Trophoblast cell (in vitro differentiated cells and primary cell): ENCODE data around the gene ZRSR2.
A peak's percentile ranks its signal among the peaks of the same experiment; 100 is the strongest.

Experiments
- DNase-seq, 2 donors: peaks; one replicate each; pipeline ENCODE4 v3.0.0-alpha.2; 2016
- H2AFZ ChIP-seq: 2 replicates; pipeline ENCODE4 v1.6.1; 2013; ENCODE audit warnings: low read length, moderate library complexity, mild to moderate bottlenecking; ENCODE audit not compliant: insufficient read depth, poor library complexity
- H2AK5ac ChIP-seq: 2 replicates; pipeline ENCODE4 v1.6.1; 2013; ENCODE audit warnings: mild to moderate bottlenecking, low read length
- H2BK120ac ChIP-seq: 2 replicates; pipeline ENCODE4 v1.6.1; 2013; ENCODE audit warnings: low read length, mild to moderate bottlenecking, moderate library complexity; ENCODE audit not compliant: insufficient read depth, poor library complexity
- H2BK12ac ChIP-seq: 2 replicates; pipeline ENCODE4 v1.6.1; 2013; ENCODE audit warnings: mild to moderate bottlenecking, low read length, moderate library complexity
- H2BK5ac ChIP-seq: 2 replicates; pipeline ENCODE4 v1.6.1; 2013; ENCODE audit warnings: low read length, low read depth, moderate library complexity, mild to moderate bottlenecking; ENCODE audit not compliant: poor library complexity
- H3K14ac ChIP-seq: 2 replicates; pipeline ENCODE4 v1.6.1; 2013; ENCODE audit warnings: mild to moderate bottlenecking, low read length
- H3K18ac ChIP-seq: 2 replicates; pipeline ENCODE4 v1.6.1; 2013; ENCODE audit warnings: mild to moderate bottlenecking, low read length
- H3K23ac ChIP-seq: 2 replicates; pipeline ENCODE4 v1.6.1; 2013; ENCODE audit warnings: low read length
- H3K27ac ChIP-seq: 2 replicates; pipeline ENCODE4 v1.5.1; 2013; ENCODE audit warnings: low read depth, mild to moderate bottlenecking, inconsistent platforms, low read length, moderate library complexity
- H3K27me3 ChIP-seq: 2 replicates; pipeline ENCODE4 v1.6.1; 2013; ENCODE audit warnings: inconsistent platforms, mild to moderate bottlenecking, low read length, moderate library complexity; ENCODE audit not compliant: insufficient read depth
- H3K36me3 ChIP-seq, 2 experiments: 1 replicate in 1 of 2; 2 replicates in 1 of 2; pipeline ENCODE4 v1.6.1; 2013; ENCODE audit warnings: low read length in 2 of 2, mild to moderate bottlenecking in 2 of 2, moderate library complexity in 1 of 2; ENCODE audit not compliant: insufficient read depth in 2 of 2, control insufficient read depth in 1 of 2
- H3K4ac ChIP-seq: 2 replicates; pipeline ENCODE4 v1.6.1; 2013; ENCODE audit warnings: low read depth, mild to moderate bottlenecking, low read length, moderate library complexity
- H3K4me1 ChIP-seq, 2 experiments: 1 replicate in 1 of 2; 2 replicates in 1 of 2; pipeline ENCODE4 v1.6.1; 2013; ENCODE audit warnings: low read length in 2 of 2, mild to moderate bottlenecking in 2 of 2, moderate library complexity in 1 of 2; ENCODE audit not compliant: insufficient read depth in 2 of 2, control insufficient read depth in 1 of 2
- H3K4me2 ChIP-seq: 2 replicates; pipeline ENCODE4 v1.6.1; 2013; ENCODE audit warnings: inconsistent platforms, mild to moderate bottlenecking, low read length, moderate library complexity
- H3K4me3 ChIP-seq: 2 replicates; pipeline ENCODE4 v1.5.1; 2013; ENCODE audit warnings: mild to moderate bottlenecking, low read depth, low read length, inconsistent platforms
- H3K79me1 ChIP-seq: one replicate; pipeline ENCODE4 v1.6.1; 2013; ENCODE audit warnings: low read length
- H3K79me2 ChIP-seq: 2 replicates; pipeline ENCODE4 v1.6.1; 2013; ENCODE audit warnings: low read length, mild to moderate bottlenecking; ENCODE audit not compliant: control insufficient read depth, insufficient read depth, poor library complexity
- H3K9ac ChIP-seq: 2 replicates; pipeline ENCODE4 v1.6.1; 2013; ENCODE audit warnings: mild to moderate bottlenecking, low read length
- H3K9me3 ChIP-seq: 2 replicates; pipeline ENCODE4 v1.6.1; 2013; ENCODE audit warnings: low read depth, mild to moderate bottlenecking, control low read depth, inconsistent platforms, low read length; ENCODE audit not compliant: insufficient read depth
- H4K12ac ChIP-seq: 2 replicates; pipeline ENCODE4 v1.6.1; 2013; ENCODE audit warnings: low read depth, mild to moderate bottlenecking, low read length, moderate library complexity
- H4K8ac ChIP-seq: 2 replicates; pipeline ENCODE4 v1.6.1; 2013; ENCODE audit warnings: low read depth, mild to moderate bottlenecking, low read length, moderate library complexity
- H4K91ac ChIP-seq: one replicate; pipeline ENCODE4 v1.6.1; 2013; ENCODE audit warnings: low read depth, mild to moderate bottlenecking, low read length, moderate library complexity
- WGBS: extraction: QIAGEN DNeasy Blood & Tissue Kit; methylation state at CpG from one replicate; pipeline ENCODE4 v1.1.7; 2013; ENCODE audit warnings: missing lambda C conversion rate; ENCODE audit not compliant: insufficient read length, insufficient coverage; ENCODE audit errors: extremely low coverage; 5-methylcytosine and 5-hydroxymethylcytosine counted together

Gene ZRSR2

DNA sequence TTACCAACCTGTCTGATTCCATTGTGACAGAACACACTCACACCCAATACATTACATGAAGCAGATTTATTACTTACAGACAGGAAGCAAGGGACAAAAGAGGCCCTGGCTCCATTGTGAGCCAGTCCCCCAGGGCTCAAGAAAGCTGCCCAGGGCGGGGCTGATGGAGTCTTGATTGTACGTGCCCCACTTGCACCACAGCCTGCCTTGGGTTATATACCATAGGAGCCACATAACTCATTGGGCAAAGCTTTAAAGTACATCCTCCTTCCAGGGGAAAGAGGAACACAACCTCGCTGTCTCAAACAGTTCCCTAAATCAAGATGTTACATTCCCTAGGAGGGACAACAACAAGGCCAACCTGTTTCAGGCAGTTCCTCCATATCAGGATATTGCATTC is 3.4 kb upstream of the ZRSR2 start:
- no peak overlapping the region for H3K9ac ChIP-seq
- no peak overlapping the region for H3K4ac ChIP-seq
- H3K14ac ChIP-seq: no peak overlapping the region
- H4K91ac ChIP-seq: no peak overlapping the region
- no peak overlapping the region for H4K8ac ChIP-seq
- no peak overlapping the region for H3K18ac ChIP-seq
- H3K4me3 ChIP-seq: no peak overlapping the region
- no peak overlapping the region for H2AFZ ChIP-seq
- no peak overlapping the region for H2BK120ac ChIP-seq
- H2BK5ac ChIP-seq: no peak overlapping the region
- peaks cover 3% of the 10 kb centered on the region for H3K79me1 ChIP-seq
- H3K36me3 ChIP-seq: peaks cover 0 to 10% of the 10 kb centered on the region in 2 experiments
- H4K12ac ChIP-seq: no peak overlapping the region
- no peak overlapping the region for H3K4me2 ChIP-seq
- no CpG with 5 or more reads among the region's 3 CpGs for WGBS
- no peak overlapping the region for H2BK12ac ChIP-seq
- H3K4me1 ChIP-seq: no peaks in the 10 kb centered on the region
- H3K23ac ChIP-seq: no peak overlapping the region
- no peak for DNase-seq
- no peak overlapping the region for H3K27ac ChIP-seq
- no peak overlapping the region for H2AK5ac ChIP-seq
- H3K79me2 ChIP-seq: peaks cover 3% of the 10 kb centered on the region
- H3K27me3 ChIP-seq: no peaks in the 10 kb centered on the region
- H3K9me3 ChIP-seq: no peaks in the 10 kb centered on the region

DNA sequence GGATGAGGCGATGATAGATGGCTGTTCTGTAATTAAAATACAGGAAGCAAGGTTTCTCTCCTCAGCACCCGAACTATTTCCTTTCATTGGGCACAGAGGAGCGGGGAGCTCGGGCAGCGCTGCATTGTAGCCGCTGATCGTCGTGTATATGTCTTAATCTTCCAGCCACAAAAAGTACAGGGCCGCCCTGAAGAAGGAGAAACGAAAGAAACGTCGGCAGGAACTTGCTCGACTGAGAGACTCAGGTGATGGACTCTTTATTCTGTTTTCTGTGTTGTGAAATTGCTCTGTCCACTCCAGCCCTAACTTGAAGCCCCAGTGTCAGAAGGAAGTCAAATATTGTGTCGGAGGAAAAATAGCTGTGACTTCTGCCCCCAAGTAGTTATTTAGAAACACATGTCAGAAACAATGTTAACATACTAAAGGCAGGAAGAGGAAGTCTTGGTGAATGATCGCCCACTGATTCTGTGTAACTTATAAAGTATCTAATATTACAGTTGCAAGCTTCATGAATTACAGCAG is 546 bp downstream of the ZRSR2 start:
- Histone ChIP-seq H3K4me1 (no peaks in the 10 kb centered on the region), H3K4me3 (peak overlapping the region; percentile 90), H2BK5ac (peak overlapping the region; percentile 57), H3K23ac (no peak overlapping the region), H2AFZ (peak overlapping the region; percentile 61), H4K12ac (peak overlapping the region; percentile 8), H2AK5ac (no peak overlapping the region), H3K14ac (no peak overlapping the region), H3K79me1 (peaks cover 3% of the 10 kb centered on the region), H3K27me3 (no peaks in the 10 kb centered on the region), H3K4me2 (peak overlapping the region; percentile 75), H4K91ac (peak overlapping the region; percentile 55), H3K9ac (peak overlapping the region; percentile 53), H3K9me3 (no peaks in the 10 kb centered on the region), H3K36me3 (peaks cover 0 to 5% of the 10 kb centered on the region in 2 experiments), H3K4ac (peak overlapping the region; percentile 33), H4K8ac (peak overlapping the region; percentile 74), H3K79me2 (peaks cover 3% of the 10 kb centered on the region), H3K18ac (peak overlapping the region; percentile 8), H2BK120ac (peak overlapping the region; percentile 11), H3K27ac (peak overlapping the region; percentile 28), H2BK12ac (no peak overlapping the region)
- no CpG with 5 or more reads among the region's 15 CpGs for WGBS
- DNase-seq: no peak

DNA sequence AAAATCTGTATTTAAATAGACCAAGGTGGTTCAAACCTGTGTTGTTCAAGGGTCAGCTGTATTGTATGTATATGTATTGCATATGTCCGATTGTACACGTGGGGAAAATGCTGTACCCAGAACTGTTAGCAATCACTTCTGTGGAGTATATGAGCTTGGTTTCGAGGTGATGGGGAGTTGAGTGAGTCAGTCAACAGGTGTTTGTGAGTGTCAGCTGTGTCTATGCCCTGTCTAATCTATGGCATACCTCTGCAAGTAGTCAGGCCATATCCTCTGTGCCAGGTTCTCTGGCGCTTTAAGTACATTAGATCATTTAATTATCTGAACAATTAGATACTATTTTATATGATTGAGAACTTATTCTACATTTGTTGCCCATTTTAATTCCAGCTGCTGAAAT is 7.4 kb downstream of the ZRSR2 start:
- Histone ChIP-seq H2BK5ac (no peak overlapping the region), H3K27ac (no peak overlapping the region), H3K14ac (no peak overlapping the region), H2AK5ac (no peak overlapping the region), H3K18ac (no peak overlapping the region), H3K79me2 (no peaks in the 10 kb centered on the region), H4K12ac (no peak overlapping the region), H3K9ac (no peak overlapping the region), H2BK120ac (no peak overlapping the region), H2AFZ (no peak overlapping the region), H3K4me2 (no peak overlapping the region), H3K4me3 (no peak overlapping the region), H3K36me3 (peaks cover 4 to 6% of the 10 kb centered on the region in 2 experiments), H4K91ac (no peak overlapping the region), H3K9me3 (no peaks in the 10 kb centered on the region), H3K4ac (no peak overlapping the region), H2BK12ac (no peak overlapping the region), H3K79me1 (no peaks in the 10 kb centered on the region), H3K27me3 (no peaks in the 10 kb centered on the region), H4K8ac (no peak overlapping the region), H3K4me1 (no peaks in the 10 kb centered on the region), H3K23ac (no peak overlapping the region)
- no CpG with 5 or more reads among the region's 4 CpGs for WGBS
- no peak for DNase-seq

GRCh38 chrX:15804563-15804962 is 14.3 kb downstream of the ZRSR2 start:
- no peak overlapping the region for H3K9ac ChIP-seq

More at GRCh38 chrX:15804563-15804962, 14.3 kb downstream of the ZRSR2 start:
- no peaks in the 10 kb centered on the region for H3K79me2 ChIP-seq
- H3K4me2 ChIP-seq: no peak overlapping the region
- H4K12ac ChIP-seq: no peak overlapping the region
- no peak overlapping the region for H3K18ac ChIP-seq
- peaks cover 4 to 6% of the 10 kb centered on the region in 2 experiments for H3K36me3 ChIP-seq
- no peak overlapping the region for H2AK5ac ChIP-seq
- no peak overlapping the region for H3K4ac ChIP-seq
- H2BK12ac ChIP-seq: no peak overlapping the region
- no peak overlapping the region for H3K27ac ChIP-seq
- H3K4me3 ChIP-seq: no peak overlapping the region
- H3K27me3 ChIP-seq: no peaks in the 10 kb centered on the region
- no peak overlapping the region for H2BK5ac ChIP-seq
- H3K23ac ChIP-seq: no peak overlapping the region
- H3K14ac ChIP-seq: no peak overlapping the region
- no peak overlapping the region for H4K91ac ChIP-seq
- H2AFZ ChIP-seq: no peak overlapping the region
- H2BK120ac ChIP-seq: no peak overlapping the region
- H3K79me1 ChIP-seq: no peaks in the 10 kb centered on the region
- DNase-seq: no peak
- H3K9me3 ChIP-seq: no peaks in the 10 kb centered on the region
- H4K8ac ChIP-seq: no peak overlapping the region
- no peaks in the 10 kb centered on the region for H3K4me1 ChIP-seq
